ENCODE data around the gene APC2.

GRCh38 chr19:1461862-1462261, 11.9 kb downstream of the APC2 start:
- TF ChIP-seq CTCF (conservative IDR thresholded peaks at IDR 0.05; ENCODE audit: low read depth, low read length), result no peak
- no peak for TF ChIP-seq EZH2 (IDR thresholded peaks at IDR 0.05; ENCODE audit: low read length, unreplicated experiment)
- TF ChIP-seq EZH2phosphoT487 (IDR thresholded peaks at IDR 0.05; ENCODE audit: borderline replicate concordance, low read length), result no peak

Measured in PC-3 (cell line).